Neural cell (in vitro differentiated cells): ENCODE results near the gene PHLPP1. TPM values are rescaled to one million over a fixed set of nuclear protein-coding genes. Genes with fewer than 3 reads are reported as not detected.

Source experiments
- H2AFZ ChIP-seq: fragments of 200-600, 300-800 bp; sonication (generic), shearing (Covaris generic); 2 replicates; pipeline ENCODE4 v1.6.0; 2014; ENCODE audit warnings: low read depth, mild to moderate bottlenecking, antibody characterized with exemption, low read length, moderate library complexity
- H3F3A ChIP-seq: fragments of 200-600 bp; shearing (Covaris generic); 2 replicates; pipeline ENCODE4 v1.6.1; 2016; ENCODE audit warnings: mild to moderate bottlenecking, moderate library complexity, mixed read lengths, antibody characterized with exemption, low read length; ENCODE audit not compliant: insufficient read depth, poor library complexity, severe bottlenecking
- H3K27ac ChIP-seq: fragments of 200-600, 300-800 bp; sonication (generic), shearing (Covaris generic); 2 replicates; pipeline ENCODE4 v1.5.1; 2014; ENCODE audit warnings: mild to moderate bottlenecking, low read length, moderate library complexity
- H3K27me3 ChIP-seq: fragments of 300-800, 200-600 bp; sonication (generic), shearing (Covaris generic); 2 replicates; pipeline ENCODE4 v1.6.0; 2014; ENCODE audit warnings: mild to moderate bottlenecking, low read depth, low read length, moderate library complexity; ENCODE audit not compliant: insufficient read depth
- H3K36me3 ChIP-seq: fragments of 300-800, 200-600 bp; sonication (generic), shearing (Covaris generic); 2 replicates; pipeline ENCODE4 v1.5.1; 2014; ENCODE audit warnings: mild to moderate bottlenecking, antibody characterized with exemption, low read length, moderate library complexity; ENCODE audit not compliant: insufficient read depth
- H3K4me2 ChIP-seq: fragments of 300-800, 200-600 bp; sonication (generic), shearing (Covaris generic); 2 replicates; pipeline ENCODE4 v1.6.0; 2014; ENCODE audit warnings: mild to moderate bottlenecking, low read length
- H3K4me3 ChIP-seq: fragments of 300-800, 200-600 bp; sonication (generic), shearing (Covaris generic); 2 replicates; pipeline ENCODE4 v1.5.1; 2014; ENCODE audit warnings: mild to moderate bottlenecking, low read length, moderate library complexity
- H3K79me2 ChIP-seq: fragments of 200-600 bp; shearing (Covaris generic); replicated peaks from 2 replicates; pipeline ENCODE4 v1.6.0; 2014; ENCODE audit warnings: mild to moderate bottlenecking, low read length, moderate library complexity; ENCODE audit not compliant: insufficient read depth
- H3K9ac ChIP-seq: fragments of 300-800, 200-600 bp; sonication (generic), shearing (Covaris generic); 2 replicates; pipeline ENCODE4 v1.6.1; 2016; ENCODE audit warnings: mild to moderate bottlenecking, low read length, mixed read lengths
- H3K9me2 ChIP-seq: fragments of 200-600 bp; shearing (Covaris generic); 2 replicates; pipeline ENCODE4 v1.6.1; 2016; ENCODE audit warnings: mild to moderate bottlenecking, low read length, mixed read lengths; ENCODE audit not compliant: insufficient read depth
- H3K9me3 ChIP-seq: fragments of 200-600, 300-800 bp; sonication (generic), shearing (Covaris generic); 2 replicates; pipeline ENCODE4 v1.6.1; 2016; ENCODE audit warnings: mild to moderate bottlenecking, mixed run types, low read length, moderate library complexity, mixed read lengths
- H4K20me1 ChIP-seq: fragments of 200-600 bp; shearing (Covaris generic); 2 replicates; pipeline ENCODE4 v1.6.1; 2016; ENCODE audit warnings: mild to moderate bottlenecking, mixed run types; ENCODE audit not compliant: insufficient read depth
- EP300 ChIP-seq: fragments of 450-650 bp; conservative IDR thresholded peaks from 2 replicates; pipeline ENCODE4 v1.6.1; 2014; ENCODE audit warnings: antibody characterized with exemption, mild to moderate bottlenecking, moderate library complexity; ENCODE audit not compliant: poor library complexity, severe bottlenecking
- EZH2 ChIP-seq: fragments of 200-600, 300-800 bp; shearing (Covaris generic), sonication (generic); IDR thresholded peaks from 2 replicates; pipeline ENCODE4 v1.6.1; 2014; ENCODE audit warnings: antibody characterized with exemption, low read length, borderline replicate concordance, mild to moderate bottlenecking; ENCODE audit not compliant: insufficient read depth, poor library complexity, severe bottlenecking
- MXI1 ChIP-seq: fragments of 450-650 bp; conservative IDR thresholded peaks from 2 replicates; pipeline ENCODE4 v1.6.1; 2014; ENCODE audit warnings: antibody characterized with exemption, mild to moderate bottlenecking; ENCODE audit not compliant: poor library complexity, severe bottlenecking
- POLR2AphosphoS5 ChIP-seq: IDR thresholded peaks from 2 replicates; pipeline ENCODE4 v1.6.1; 2012
- RAD21 ChIP-seq: fragments of 450-650 bp; conservative IDR thresholded peaks from 2 replicates; pipeline ENCODE4 v1.6.1; 2014; ENCODE audit warnings: antibody characterized with exemption, mild to moderate bottlenecking, moderate library complexity
- REST ChIP-seq: IDR thresholded peaks from 2 replicates; pipeline ENCODE4 v1.6.1; 2012; ENCODE audit warnings: borderline replicate concordance
- SMC3 ChIP-seq: fragments of 450-650 bp; conservative IDR thresholded peaks from 2 replicates; pipeline ENCODE4 v1.6.1; 2014; ENCODE audit warnings: antibody characterized with exemption, mild to moderate bottlenecking, moderate library complexity; ENCODE audit not compliant: poor library complexity
- TAF1 ChIP-seq: IDR thresholded peaks from 2 replicates; pipeline ENCODE4 v1.6.1; 2012; ENCODE audit warnings: low read depth
- polyA plus RNA-seq: library from polyadenylated mRNA; depleted of rRNA; stranded (reverse); fragments of >200 nt; gene quantifications from 2 replicates; pipeline ENCODE4 v1.2.3, GENCODE V29; 2014
- TF ChIP-seq, protein P1 (sequence below): fragments of 450-650 bp; IDR thresholded peaks from 2 replicates; pipeline ENCODE4 v1.5.1; 2014; ENCODE audit warnings: antibody characterized with exemption, mild to moderate bottlenecking, moderate library complexity; ENCODE audit not compliant: poor library complexity, severe bottlenecking

PHLPP1 gene
- polyA plus RNA-seq, 1 donor from 2014 or later = 4.5 TPM

- Histone ChIP-seq H3K9me3 (no peaks in the 10 kb centered on the region), H2AFZ (no peak overlapping the region), H3K79me2 (no peaks in the 10 kb centered on the region), H3K9ac (no peak overlapping the region), H3K4me2 (no peak overlapping the region), H3K9me2 (no peaks in the 10 kb centered on the region), H3K4me3 (no peak overlapping the region), H4K20me1 (no peaks in the 10 kb centered on the region), H3K27me3 (no peaks in the 10 kb centered on the region), H3K27ac (no peak overlapping the region), H3K36me3 (no peaks in the 10 kb centered on the region), H3F3A (no peaks in the 10 kb centered on the region)
- TF ChIP-seq REST = no peak
- no peak for TF ChIP-seq EZH2
- no peak for TF ChIP-seq EP300
- no peak for TF ChIP-seq SMC3
- TF ChIP-seq, protein P1, sequence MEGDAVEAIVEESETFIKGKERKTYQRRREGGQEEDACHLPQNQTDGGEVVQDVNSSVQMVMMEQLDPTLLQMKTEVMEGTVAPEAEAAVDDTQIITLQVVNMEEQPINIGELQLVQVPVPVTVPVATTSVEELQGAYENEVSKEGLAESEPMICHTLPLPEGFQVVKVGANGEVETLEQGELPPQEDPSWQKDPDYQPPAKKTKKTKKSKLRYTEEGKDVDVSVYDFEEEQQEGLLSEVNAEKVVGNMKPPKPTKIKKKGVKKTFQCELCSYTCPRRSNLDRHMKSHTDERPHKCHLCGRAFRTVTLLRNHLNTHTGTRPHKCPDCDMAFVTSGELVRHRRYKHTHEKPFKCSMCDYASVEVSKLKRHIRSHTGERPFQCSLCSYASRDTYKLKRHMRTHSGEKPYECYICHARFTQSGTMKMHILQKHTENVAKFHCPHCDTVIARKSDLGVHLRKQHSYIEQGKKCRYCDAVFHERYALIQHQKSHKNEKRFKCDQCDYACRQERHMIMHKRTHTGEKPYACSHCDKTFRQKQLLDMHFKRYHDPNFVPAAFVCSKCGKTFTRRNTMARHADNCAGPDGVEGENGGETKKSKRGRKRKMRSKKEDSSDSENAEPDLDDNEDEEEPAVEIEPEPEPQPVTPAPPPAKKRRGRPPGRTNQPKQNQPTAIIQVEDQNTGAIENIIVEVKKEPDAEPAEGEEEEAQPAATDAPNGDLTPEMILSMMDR = no peak
- TF ChIP-seq MXI1 = no peak
- no peak for TF ChIP-seq TAF1
- TF ChIP-seq RAD21 = no peak
- TF ChIP-seq POLR2AphosphoS5 = no peak
Observed at GRCh38 chr18:62989195-62989594, 273.9 kb downstream of the PHLPP1 start.

DNA sequence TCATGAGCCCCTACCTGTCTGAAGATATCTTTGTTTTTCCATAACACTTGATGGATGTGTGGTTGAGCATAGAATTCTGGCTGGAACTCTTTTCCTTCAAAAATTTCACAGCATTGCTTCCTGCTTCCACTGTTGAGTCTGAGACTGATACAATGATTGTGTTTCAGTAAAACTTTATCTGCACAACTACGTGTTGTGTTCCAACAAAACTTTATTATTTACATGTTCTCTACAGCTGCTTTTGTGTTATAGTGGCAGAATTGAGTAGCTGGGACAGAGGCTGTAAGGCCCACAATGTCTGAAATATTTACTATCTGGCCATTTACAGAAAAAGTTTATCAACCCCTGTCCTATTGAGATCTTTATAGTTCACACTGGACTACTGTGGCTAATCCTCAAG, 275.3 kb downstream of the PHLPP1 start:
- Histone ChIP-seq H3K4me3 (no peak overlapping the region), H3K9me2 (no peaks in the 10 kb centered on the region), H3K79me2 (no peaks in the 10 kb centered on the region), H3K9ac (no peak overlapping the region), H3K4me2 (no peak overlapping the region), H3K27ac (no peak overlapping the region), H4K20me1 (no peaks in the 10 kb centered on the region), H2AFZ (no peak overlapping the region), H3K36me3 (no peaks in the 10 kb centered on the region), H3K9me3 (no peaks in the 10 kb centered on the region), H3K27me3 (no peaks in the 10 kb centered on the region), H3F3A (no peaks in the 10 kb centered on the region)
- TF ChIP-seq EP300 = no peak
- TF ChIP-seq REST = no peak
- no peak for TF ChIP-seq SMC3
- TF ChIP-seq RAD21 = no peak
- TF ChIP-seq, protein P1 = no peak
- TF ChIP-seq TAF1 = no peak
- no peak for TF ChIP-seq EZH2
- TF ChIP-seq POLR2AphosphoS5 = no peak
- TF ChIP-seq MXI1 = no peak
